Endothelial cell of umbilical vein (primary cell): ENCODE measurements around the gene BMAL2. TPM values are rescaled to one million over a fixed set of nuclear protein-coding genes. Genes with fewer than 3 reads are reported as not detected.

ENCODE experiments used
- BruUV-seq: library from RNA; stranded (reverse); fragments of 400-500 nt; replicated peaks from 2 replicates; lab custom pipeline; 2021; lab: Mats Ljungman, UMichigan
- CTCF ChIA-PET: fragments of 300-600, 350-600 bp; sonication (Branson Sonifier 250); formaldehyde crosslinking; loops from one replicate; lab custom pipeline; 2021; ENCODE audit warnings: antibody characterized with exemption, inconsistent platforms; lab: Charles Lee
- POLR2A ChIA-PET: fragments of 300-600, 350-600 bp; sonication (Branson Sonifier 250); formaldehyde crosslinking; loops from one replicate; lab custom pipeline; 2021; ENCODE audit warnings: antibody characterized with exemption, inconsistent platforms; lab: Charles Lee
- DNase-seq: peaks from one replicate; pipeline ENCODE4 v3.0.0-alpha.2; 2011; ENCODE audit warnings: low read depth, low spot score
- FAIRE-seq: peaks from 2 replicates; lab custom pipeline; 2011; peaks lifted over from hg19 to GRCh38; lab: Jason Lieb, UNC
- H2AFZ ChIP-seq: 2 replicates; pipeline ENCODE4 v1.6.0; 2012; ENCODE audit warnings: low read depth, low read length, control low read depth, inconsistent platforms
- H3K27ac ChIP-seq: 2 replicates; pipeline ENCODE4 v1.5.1; 2011; ENCODE audit warnings: low read depth, mild to moderate bottlenecking, control low read depth, low read length, moderate library complexity; ENCODE audit not compliant: insufficient read depth
- H3K27me3 ChIP-seq, 2 experiments: 2 replicates each; pipeline versions ENCODE4 v1.6.0 to v1.6.1; 2011; ENCODE audit warnings: low read length in 2 of 2, mixed read lengths in 1 of 2; ENCODE audit not compliant: control insufficient read depth in 2 of 2, insufficient read depth in 2 of 2
- H3K36me3 ChIP-seq, 2 experiments: 2 replicates in 1 of 2; 3 replicates in 1 of 2; pipeline ENCODE4 v1.5.1; 2011; ENCODE audit warnings: low read length in 2 of 2, mild to moderate bottlenecking in 1 of 2, moderate library complexity in 1 of 2; ENCODE audit not compliant: control insufficient read depth in 2 of 2, insufficient read depth in 2 of 2; ENCODE audit errors: extremely low read depth in 1 of 2
- H3K4me1 ChIP-seq: 3 replicates; pipeline ENCODE4 v1.5.1; 2011; ENCODE audit warnings: mild to moderate bottlenecking, low read length; ENCODE audit not compliant: control insufficient read depth, insufficient read depth; ENCODE audit errors: extremely low read depth
- H3K4me2 ChIP-seq: 2 replicates; pipeline ENCODE4 v1.6.1; 2011; ENCODE audit warnings: low read length, control low read depth, mixed read lengths; ENCODE audit not compliant: insufficient read depth
- H3K4me3 ChIP-seq, 3 experiments: fragments of 200-600 bp in 1 of 3; sonication (generic), shearing (Covaris generic) in 1 of 3; replicated peaks in 1 of 3; 2 replicates each; pipeline ENCODE4 v1.5.1; 2011 to 2016; ENCODE audit warnings: control low read depth in 3 of 3, low read length in 3 of 3, mild to moderate bottlenecking in 2 of 3, inconsistent platforms in 1 of 3, low read depth in 1 of 3, moderate library complexity in 1 of 3; ENCODE audit not compliant: insufficient read depth in 1 of 3
- H3K79me2 ChIP-seq: 2 replicates; pipeline ENCODE4 v1.6.0; 2012; ENCODE audit warnings: low read length, inconsistent platforms; ENCODE audit not compliant: control insufficient read depth, insufficient read depth
- H3K9ac ChIP-seq: replicated peaks from 2 replicates; pipeline ENCODE3; 2011; ENCODE audit warnings: low read length, control low read depth; ENCODE audit not compliant: insufficient read depth; ENCODE audit errors: extremely low read depth
- H3K9me1 ChIP-seq: replicated peaks from 3 replicates; pipeline ENCODE4 v1.6.0; 2011; ENCODE audit warnings: mild to moderate bottlenecking, low read length; ENCODE audit not compliant: control insufficient read depth, insufficient read depth; ENCODE audit errors: extremely low read depth
- H3K9me3 ChIP-seq: replicated peaks from 2 replicates; pipeline ENCODE4 v1.5.1; 2012; ENCODE audit warnings: low read length, inconsistent platforms; ENCODE audit not compliant: control insufficient read depth, insufficient read depth
- H4K20me1 ChIP-seq: replicated peaks from 2 replicates; pipeline ENCODE3; 2011; ENCODE audit warnings: mild to moderate bottlenecking, low read length; ENCODE audit not compliant: control insufficient read depth, insufficient read depth; ENCODE audit errors: extremely low read depth
- EZH2 ChIP-seq: IDR thresholded peaks from 2 replicates; pipeline ENCODE4 v1.6.1; 2012; ENCODE audit warnings: borderline replicate concordance, low read depth, mild to moderate bottlenecking, moderate library complexity, low read length, inconsistent platforms; ENCODE audit not compliant: severe bottlenecking
- FOS ChIP-seq: IDR thresholded peaks from 2 replicates; pipeline ENCODE4 v1.6.1; 2011; ENCODE audit warnings: mild to moderate bottlenecking, low read length, moderate library complexity, borderline replicate concordance; ENCODE audit not compliant: insufficient read depth
- GATA2 ChIP-seq: IDR thresholded peaks from 2 replicates; pipeline ENCODE4 v1.7.0; 2011; ENCODE audit warnings: low read depth, mild to moderate bottlenecking, moderate library complexity, mixed read lengths, low read length; ENCODE audit not compliant: insufficient read length, insufficient read depth
- JUN ChIP-seq: IDR thresholded peaks from 2 replicates; pipeline ENCODE4 v1.6.1; 2011; ENCODE audit warnings: borderline replicate concordance, low read depth; ENCODE audit not compliant: insufficient read length, insufficient read depth
- MYC ChIP-seq: IDR thresholded peaks from one replicate; pipeline ENCODE4 v1.6.1; 2011; ENCODE audit warnings: mild to moderate bottlenecking, low read depth, low read length
- POLR2A ChIP-seq: IDR thresholded peaks from 2 replicates; pipeline ENCODE4 v1.6.1; 2012; ENCODE audit warnings: low read depth, mild to moderate bottlenecking, control low read depth, low read length
- POLR2AphosphoS5 ChIP-seq: IDR thresholded peaks from 2 replicates; pipeline ENCODE4 v1.6.1; 2012; ENCODE audit warnings: low read depth, mild to moderate bottlenecking, control low read depth, low read length, moderate library complexity; ENCODE audit not compliant: insufficient read depth
- dilution Hi-C: fragments of 300-500 bp; cut with MboI; formaldehyde crosslinking; loops from one replicate; pipeline ENCODE4 v1.15.0; 2019; ENCODE audit warnings: low sequenced_read_pairs; ENCODE audit not compliant: extremely low pct_ligation_motif_present
- intact Hi-C: fragments of 100-400 bp; cut with micrococcal nuclease; formaldehyde crosslinking; loops from one replicate; pipeline ENCODE4 v1.10.0; 2022
- polyA plus RNA-seq, 4 experiments: library from polyadenylated mRNA; depleted of rRNA in 3 of 4; stranded (reverse) in 3 of 4; unstranded in 1 of 4; fragments of >200 nt; gene quantifications; 2 replicates each; pipeline versions ENCODE4 v1.2.1 to v1.2.3, GENCODE V29; 2011 to 2012; ENCODE audit warnings: missing spikeins in 1 of 4
- total RNA-seq: library from RNA; stranded (reverse); gene quantifications from 2 replicates; pipeline ENCODE4 v1.2.3, GENCODE V29; 2021
- TF ChIP-seq, protein P1 (sequence below): IDR thresholded peaks from 2 replicates; pipeline ENCODE4 v1.6.1; 2011; ENCODE audit not compliant: insufficient read depth, insufficient read length
- TF ChIP-seq, protein P2 (sequence below), 2 donors: IDR thresholded peaks; 1 replicate in 1 of 2; 2 replicates in 1 of 2; pipeline ENCODE4 v1.5.1; 2011; ENCODE audit warnings: low read length in 2 of 2, mild to moderate bottlenecking in 2 of 2, moderate library complexity in 2 of 2, control low read depth in 1 of 2, inconsistent platforms in 1 of 2, low read depth in 1 of 2; ENCODE audit not compliant: insufficient read depth in 1 of 2; ENCODE audit errors: extremely low read depth in 1 of 2

The BMAL2 gene
- total and polyA plus RNA-seq, 2 donors (not counting 3 experiments of a cell fraction or from before 2014, with no cell fraction given): 5.9 to 33.3 TPM

DNA sequence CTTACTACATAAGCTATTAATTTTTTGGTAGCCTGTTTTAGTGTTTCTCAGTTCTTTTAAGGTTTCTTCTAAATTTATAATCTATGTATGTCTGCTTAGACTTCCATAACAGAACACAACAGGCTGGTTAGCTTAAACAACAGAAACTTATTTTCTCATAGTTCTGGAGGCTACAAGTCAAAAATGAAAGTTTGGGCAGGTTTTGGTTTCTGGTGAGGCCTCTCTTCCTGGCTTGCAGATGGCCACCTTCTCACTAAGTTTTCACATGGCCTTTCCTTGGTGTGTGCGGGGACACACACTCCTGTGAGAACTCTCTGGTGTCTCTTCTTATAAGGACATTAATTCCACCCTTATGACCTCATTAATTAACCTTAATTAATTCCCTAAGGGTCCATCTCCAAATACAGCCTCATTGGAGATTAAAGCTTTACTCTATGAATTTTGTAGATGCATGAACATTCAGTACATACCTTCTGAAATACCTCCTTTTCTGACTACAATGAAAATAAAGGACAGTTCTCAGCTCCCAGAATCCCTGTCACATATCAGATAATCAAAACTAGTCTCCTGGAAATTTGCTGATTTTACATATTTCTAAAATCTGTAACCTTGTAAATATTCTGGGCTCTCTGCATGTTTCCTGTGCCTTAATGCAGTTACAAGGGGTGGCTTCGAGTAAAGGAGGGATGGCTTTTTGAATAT is 23.2 kb upstream of the BMAL2 start:
- no TSS peak for BruUV-seq
- Histone ChIP-seq H3K9me1 (no peaks in the 10 kb centered on the region), H2AFZ (no peak overlapping the region), H3K4me2 (no peak overlapping the region), H3K9me3 (no peaks in the 10 kb centered on the region), H3K27me3 (no peaks in the 10 kb centered on the region), H3K27ac (no peak overlapping the region), H3K4me3 (no peak overlapping the region), H3K9ac (no peak overlapping the region), H3K4me1 (peaks cover 2% of the 10 kb centered on the region), H3K79me2 (no peaks in the 10 kb centered on the region), H3K36me3 (peaks cover 2 to 8% of the 10 kb centered on the region in 2 experiments), H4K20me1 (no peaks in the 10 kb centered on the region)
- intact Hi-C loops: loop anchor here (10.0 kb wide), 1 partner anchor 455 kb away; no protein-coding TSS in a partner anchor
- ChIA-PET POLR2A (no interaction called here), CTCF (interaction anchor here (1.6 to 2.0 kb wide), 2 partner anchors 40 to 294 kb away, joined by 3 to 7 read pairs; no protein-coding TSS in a partner anchor)
- no peak for FAIRE-seq
- DNase-seq: no peak
- dilution Hi-C loops: no loop called here
- TF ChIP-seq, protein P1, sequence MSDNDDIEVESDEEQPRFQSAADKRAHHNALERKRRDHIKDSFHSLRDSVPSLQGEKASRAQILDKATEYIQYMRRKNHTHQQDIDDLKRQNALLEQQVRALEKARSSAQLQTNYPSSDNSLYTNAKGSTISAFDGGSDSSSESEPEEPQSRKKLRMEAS: no peak
- TF ChIP-seq, protein P2, sequence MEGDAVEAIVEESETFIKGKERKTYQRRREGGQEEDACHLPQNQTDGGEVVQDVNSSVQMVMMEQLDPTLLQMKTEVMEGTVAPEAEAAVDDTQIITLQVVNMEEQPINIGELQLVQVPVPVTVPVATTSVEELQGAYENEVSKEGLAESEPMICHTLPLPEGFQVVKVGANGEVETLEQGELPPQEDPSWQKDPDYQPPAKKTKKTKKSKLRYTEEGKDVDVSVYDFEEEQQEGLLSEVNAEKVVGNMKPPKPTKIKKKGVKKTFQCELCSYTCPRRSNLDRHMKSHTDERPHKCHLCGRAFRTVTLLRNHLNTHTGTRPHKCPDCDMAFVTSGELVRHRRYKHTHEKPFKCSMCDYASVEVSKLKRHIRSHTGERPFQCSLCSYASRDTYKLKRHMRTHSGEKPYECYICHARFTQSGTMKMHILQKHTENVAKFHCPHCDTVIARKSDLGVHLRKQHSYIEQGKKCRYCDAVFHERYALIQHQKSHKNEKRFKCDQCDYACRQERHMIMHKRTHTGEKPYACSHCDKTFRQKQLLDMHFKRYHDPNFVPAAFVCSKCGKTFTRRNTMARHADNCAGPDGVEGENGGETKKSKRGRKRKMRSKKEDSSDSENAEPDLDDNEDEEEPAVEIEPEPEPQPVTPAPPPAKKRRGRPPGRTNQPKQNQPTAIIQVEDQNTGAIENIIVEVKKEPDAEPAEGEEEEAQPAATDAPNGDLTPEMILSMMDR (IDR thresholded peaks at IDR 0.05; ENCODE audit: extremely low read depth in 1 of 2, insufficient read depth in 1 of 2, low read depth in 1 of 2, low read length in 2 of 2): no peak
- no peak for TF ChIP-seq FOS
- TF ChIP-seq EZH2: no peak
- TF ChIP-seq POLR2AphosphoS5: no peak
- TF ChIP-seq POLR2A: no peak
- TF ChIP-seq MYC: no peak
- no peak for TF ChIP-seq GATA2
- no peak for TF ChIP-seq JUN
